ENCODE measurements around the gene PET100. TPM values are rescaled to one million over a fixed set of nuclear protein-coding genes. Genes with fewer than 3 reads are reported as not detected.

The PET100 gene
- polyA plus RNA-seq, 2 of the 4 experiments (the other 2 are of a cell fraction), result 48.6 to 99.3 TPM

DNA sequence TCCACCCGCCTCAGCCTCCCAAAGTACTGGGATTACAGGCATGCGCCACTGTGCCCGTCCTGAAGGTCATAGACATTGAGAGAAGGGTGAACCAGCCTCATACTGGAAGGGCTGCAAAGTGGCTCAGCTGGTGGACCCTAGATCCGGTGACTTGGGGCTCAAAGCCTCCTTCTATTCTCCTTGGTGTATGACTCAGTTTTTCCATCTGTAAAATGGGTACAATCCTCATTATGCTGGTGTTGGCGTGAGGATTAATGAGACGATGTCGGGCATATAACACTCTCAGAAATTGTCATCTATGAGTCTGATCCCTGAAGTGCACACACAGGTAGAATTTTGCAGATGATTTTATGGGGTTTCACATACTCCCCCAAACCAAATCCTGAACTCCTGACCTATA, 39.8 kb upstream of the PET100 start:
- Histone ChIP-seq H3K4me2 (no peak overlapping the region), H3K27ac (no peak overlapping the region), H3K9me3 (no peaks in the 10 kb centered on the region), H3K4me3 (no peak overlapping the region), H3K4me1 (no peaks in the 10 kb centered on the region)
- 55% methylated on average over 7 of the region's 7 CpGs for WGBS (ENCODE audit: missing lambda C conversion rate)
- FAIRE-seq (no peak), DNase-seq (ENCODE audit: low read depth in 1 of 2, low spot score in 1 of 2) (no peak), ATAC-seq (no peak)
- ChIA-PET CTCF (interaction anchor here (1.5 to 2.3 kb wide), 1 partner anchor 21 kb away, joined by 4 to 8 read pairs; no protein-coding TSS in a partner anchor), POLR2A (no interaction called here)
- TF ChIP-seq EP300 (IDR thresholded peaks at IDR 0.05) (no peak), ESRRA (IDR thresholded peaks at IDR 0.05; ENCODE audit: borderline replicate concordance, low read length) (no peak), ZFP36 (IDR thresholded peaks at IDR 0.05; ENCODE audit: borderline replicate concordance, partially characterized antibody) (no peak), MAZ (IDR thresholded peaks at IDR 0.05; ENCODE audit: borderline replicate concordance, low read depth, low read length) (no peak), RFX5 (IDR thresholded peaks at IDR 0.05) (no peak), POLR2A (IDR thresholded peaks at IDR 0.05; ENCODE audit: low read length) (no peak), ZSCAN20 (CRISPR knock-in tag; IDR thresholded peaks at IDR 0.05) (no peak)

DNA sequence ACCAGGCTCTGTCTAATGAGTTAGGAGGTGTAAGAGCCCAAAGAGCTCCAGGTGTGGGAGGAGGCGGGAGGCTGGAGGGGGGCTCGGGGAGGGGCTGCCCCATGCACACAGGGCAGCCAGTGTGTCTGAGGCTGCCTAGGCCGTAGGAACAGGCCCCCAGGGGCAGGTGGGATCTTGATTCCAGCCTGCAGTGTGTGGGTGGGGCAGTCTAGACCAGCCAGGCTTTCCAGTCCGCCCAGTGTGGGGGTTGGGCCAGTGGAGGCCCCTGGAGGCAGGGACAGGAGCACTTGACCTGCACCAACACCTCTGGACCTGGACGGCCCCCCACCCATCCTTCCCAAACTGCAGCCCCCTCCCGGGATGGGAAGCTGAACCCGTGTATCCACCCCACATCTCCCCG, 39.3 kb upstream of the PET100 start:
- no peak overlapping the region for H3K27ac ChIP-seq
- no peaks in the 10 kb centered on the region for H3K9me3 ChIP-seq
- DNase-seq (ENCODE audit: low read depth in 1 of 2, low spot score in 1 of 2) (no peak), ATAC-seq (no peak), FAIRE-seq (no peak)
- no peaks in the 10 kb centered on the region for H3K4me1 ChIP-seq
- POLR2A ChIA-PET, result no interaction called here
- TF ChIP-seq CEBPB (IDR thresholded peaks at IDR 0.05), result no peak
- no peak for TF ChIP-seq NPAS2 (CRISPR knock-in tag; IDR thresholded peaks at IDR 0.05; ENCODE audit: borderline replicate concordance)
- TF ChIP-seq ZC3H11A (IDR thresholded peaks at IDR 0.05), result no peak
- TF ChIP-seq MAX (IDR thresholded peaks at IDR 0.05), result no peak
- no peak for TF ChIP-seq ZFP36 (IDR thresholded peaks at IDR 0.05; ENCODE audit: borderline replicate concordance, partially characterized antibody)
- TF ChIP-seq PHF8 (IDR thresholded peaks at IDR 0.05; ENCODE audit: borderline replicate concordance, low read depth), result no peak
- no peak for TF ChIP-seq RCOR1 (IDR thresholded peaks at IDR 0.05; ENCODE audit: low read depth, low read length)
- TF ChIP-seq ZNF302 (CRISPR knock-in tag; IDR thresholded peaks at IDR 0.05), result no peak
- TF ChIP-seq, protein P1, sequence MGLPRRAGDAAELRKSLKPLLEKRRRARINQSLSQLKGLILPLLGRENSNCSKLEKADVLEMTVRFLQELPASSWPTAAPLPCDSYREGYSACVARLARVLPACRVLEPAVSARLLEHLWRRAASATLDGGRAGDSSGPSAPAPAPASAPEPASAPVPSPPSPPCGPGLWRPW (IDR thresholded peaks at IDR 0.05), result no peak
- no peak for TF ChIP-seq E2F6 (IDR thresholded peaks at IDR 0.05; ENCODE audit: borderline replicate concordance, low read depth)
- TF ChIP-seq RARB (CRISPR knock-in tag; IDR thresholded peaks at IDR 0.05), result no peak
- no peak for TF ChIP-seq PBX3 (IDR thresholded peaks at IDR 0.05)
- no peak for TF ChIP-seq KDM5A (IDR thresholded peaks at IDR 0.05)
- TF ChIP-seq MYC (IDR thresholded peaks at IDR 0.05; ENCODE audit: borderline replicate concordance, low read length), result no peak
- TF ChIP-seq, protein P2, sequence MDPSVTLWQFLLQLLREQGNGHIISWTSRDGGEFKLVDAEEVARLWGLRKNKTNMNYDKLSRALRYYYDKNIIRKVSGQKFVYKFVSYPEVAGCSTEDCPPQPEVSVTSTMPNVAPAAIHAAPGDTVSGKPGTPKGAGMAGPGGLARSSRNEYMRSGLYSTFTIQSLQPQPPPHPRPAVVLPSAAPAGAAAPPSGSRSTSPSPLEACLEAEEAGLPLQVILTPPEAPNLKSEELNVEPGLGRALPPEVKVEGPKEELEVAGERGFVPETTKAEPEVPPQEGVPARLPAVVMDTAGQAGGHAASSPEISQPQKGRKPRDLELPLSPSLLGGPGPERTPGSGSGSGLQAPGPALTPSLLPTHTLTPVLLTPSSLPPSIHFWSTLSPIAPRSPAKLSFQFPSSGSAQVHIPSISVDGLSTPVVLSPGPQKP (IDR thresholded peaks at IDR 0.05; ENCODE audit: low read depth, low read length), result no peak
- TF ChIP-seq, protein P3, sequence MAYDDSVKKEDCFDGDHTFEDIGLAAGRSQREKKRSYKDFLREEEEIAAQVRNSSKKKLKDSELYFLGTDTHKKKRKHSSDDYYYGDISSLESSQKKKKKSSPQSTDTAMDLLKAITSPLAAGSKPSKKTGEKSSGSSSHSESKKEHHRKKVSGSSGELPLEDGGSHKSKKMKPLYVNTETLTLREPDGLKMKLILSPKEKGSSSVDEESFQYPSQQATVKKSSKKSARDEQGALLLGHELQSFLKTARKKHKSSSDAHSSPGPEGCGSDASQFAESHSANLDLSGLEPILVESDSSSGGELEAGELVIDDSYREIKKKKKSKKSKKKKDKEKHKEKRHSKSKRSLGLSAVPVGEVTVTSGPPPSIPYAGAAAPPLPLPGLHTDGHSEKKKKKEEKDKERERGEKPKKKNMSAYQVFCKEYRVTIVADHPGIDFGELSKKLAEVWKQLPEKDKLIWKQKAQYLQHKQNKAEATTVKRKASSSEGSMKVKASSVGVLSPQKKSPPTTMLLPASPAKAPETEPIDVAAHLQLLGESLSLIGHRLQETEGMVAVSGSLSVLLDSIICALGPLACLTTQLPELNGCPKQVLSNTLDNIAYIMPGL (CRISPR knock-in tag; IDR thresholded peaks at IDR 0.05; ENCODE audit: borderline replicate concordance), result no peak
- no peak for TF ChIP-seq HOXB5 (CRISPR knock-in tag; IDR thresholded peaks at IDR 0.05)
- CTCF ChIA-PET, result interaction anchor here (2.3 kb wide), 1 partner anchor 22 kb away, joined by 8 read pairs; no protein-coding TSS in a partner anchor
- no peak overlapping the region for H3K4me2 ChIP-seq
- WGBS (ENCODE audit: missing lambda C conversion rate), result 14% methylated on average over 2 of the region's 8 CpGs
- no peak overlapping the region for H3K4me3 ChIP-seq

Measured in A549 (cell line).